Retinal pigment epithelial cell (primary cell): Measurements from ENCODE around the gene LRRC40.

Source experiments
- DNase-seq: peaks from one replicate; pipeline ENCODE4 v3.0.0-alpha.2; 2010; ENCODE audit warnings: low read depth
- H3K4me3 ChIP-seq: 2 replicates; pipeline ENCODE4 v1.5.1; 2011; ENCODE audit warnings: mild to moderate bottlenecking, low read length, control low read depth, moderate library complexity
- CTCF ChIP-seq: conservative IDR thresholded peaks from 2 replicates; pipeline ENCODE4 v1.5.1; 2011; ENCODE audit warnings: low read depth, low read length, control low read depth, inconsistent platforms

LRRC40 gene

GRCh38 chr1:70153739-70154138 lies 51.6 kb downstream of the LRRC40 start:
- no peak for DNase-seq
- no peak overlapping the region for H3K4me3 ChIP-seq
- no peak for TF ChIP-seq CTCF

- TF ChIP-seq CTCF, result no peak
- no peak overlapping the region for H3K4me3 ChIP-seq
- no peak for DNase-seq
Observed at GRCh38 chr1:70150444-70150843, 54.9 kb downstream of the LRRC40 start.

GRCh38 chr1:70146488-70146887 lies 58.9 kb downstream of the LRRC40 start:
- DNase-seq, result no peak
- no peak for TF ChIP-seq CTCF
- H3K4me3 ChIP-seq, result no peak overlapping the region

GRCh38 chr1:70143048-70143659 lies 62.2 kb downstream of the LRRC40 start:
- peak; percentile 46 for TF ChIP-seq CTCF
- no peak for DNase-seq
- H3K4me3 ChIP-seq, result no peak overlapping the region

- no peak for DNase-seq
- peak; percentile 60 for TF ChIP-seq CTCF
- H3K4me3 ChIP-seq, result no peak overlapping the region
Observed at GRCh38 chr1:70142075-70142474, 63.3 kb downstream of the LRRC40 start.

- no peak for TF ChIP-seq CTCF
- no peak overlapping the region for H3K4me3 ChIP-seq
- DNase-seq, result no peak
Observed at GRCh38 chr1:70140894-70141293, 64.5 kb downstream of the LRRC40 start.

GRCh38 chr1:70140343-70140742 lies 65.0 kb downstream of the LRRC40 start:
- peak; percentile 89 for DNase-seq
- no peak for TF ChIP-seq CTCF
- no peak overlapping the region for H3K4me3 ChIP-seq
